IMR-90 (cell line): ENCODE data around the gene PRDM15.

Source experiments
- BHLHE40 ChIP-seq: fragments of 150-350 bp; IDR thresholded peaks from 2 replicates; pipeline ENCODE4 v1.6.1; 2016; ENCODE audit warnings: mild to moderate bottlenecking, low read depth, low read length
- CEBPB ChIP-seq: IDR thresholded peaks from 2 replicates; pipeline ENCODE4 v1.6.1; 2012; ENCODE audit warnings: low read depth, low read length, improper control_type of control experiment
- CHD1 ChIP-seq: IDR thresholded peaks from 2 replicates; pipeline ENCODE4 v1.6.1; 2012; ENCODE audit warnings: low read depth, low read length, improper control_type of control experiment
- FOS ChIP-seq: fragments of 150-350 bp; IDR thresholded peaks from 2 replicates; pipeline ENCODE4 v1.6.1; 2016; ENCODE audit warnings: low read depth, low read length
- MAZ ChIP-seq: IDR thresholded peaks from 2 replicates; pipeline ENCODE4 v1.6.1; 2012; ENCODE audit warnings: low read depth, mild to moderate bottlenecking, low read length, improper control_type of control experiment, moderate library complexity, borderline replicate concordance
- MXI1 ChIP-seq: IDR thresholded peaks from 2 replicates; pipeline ENCODE4 v1.6.1; 2012; ENCODE audit warnings: low read depth, mild to moderate bottlenecking, low read length, moderate library complexity, borderline replicate concordance
- POLR2A ChIP-seq: IDR thresholded peaks from 2 replicates; pipeline ENCODE4 v1.6.1; 2012; ENCODE audit warnings: mild to moderate bottlenecking, low read depth, low read length
- RAD21 ChIP-seq: IDR thresholded peaks from 2 replicates; pipeline ENCODE4 v1.6.1; 2012; ENCODE audit warnings: low read length, improper control_type of control experiment
- RCOR1 ChIP-seq: IDR thresholded peaks from 2 replicates; pipeline ENCODE4 v1.6.1; 2012; ENCODE audit warnings: mild to moderate bottlenecking, low read length, improper control_type of control experiment; ENCODE audit not compliant: insufficient replicate concordance
- RFX5 ChIP-seq: IDR thresholded peaks from 2 replicates; pipeline ENCODE4 v1.8.0; 2012; ENCODE audit warnings: low read depth, mild to moderate bottlenecking, low read length, moderate library complexity
- SMC3 ChIP-seq: fragments of 150-350 bp; IDR thresholded peaks from 2 replicates; pipeline ENCODE4 v1.6.1; 2016; ENCODE audit warnings: low read depth, mild to moderate bottlenecking, antibody characterized with exemption, low read length, moderate library complexity
- TF ChIP-seq, protein P1 (sequence below): fragments of 150-350 bp; IDR thresholded peaks from 2 replicates; pipeline ENCODE4 v1.6.1; 2017; ENCODE audit warnings: mild to moderate bottlenecking, antibody characterized with exemption, low read length, low read depth
- TF ChIP-seq, protein P2 (sequence below): conservative IDR thresholded peaks from 2 replicates; pipeline ENCODE4 v1.5.1; 2012; ENCODE audit warnings: mild to moderate bottlenecking, low read depth, low read length, improper control_type of control experiment
- TF ChIP-seq, protein P3 (sequence below): fragments of 150-350 bp; IDR thresholded peaks from 2 replicates; pipeline ENCODE4 v1.6.1; 2016; ENCODE audit warnings: low read depth, mild to moderate bottlenecking, low read length, moderate library complexity, borderline replicate concordance

DNA sequence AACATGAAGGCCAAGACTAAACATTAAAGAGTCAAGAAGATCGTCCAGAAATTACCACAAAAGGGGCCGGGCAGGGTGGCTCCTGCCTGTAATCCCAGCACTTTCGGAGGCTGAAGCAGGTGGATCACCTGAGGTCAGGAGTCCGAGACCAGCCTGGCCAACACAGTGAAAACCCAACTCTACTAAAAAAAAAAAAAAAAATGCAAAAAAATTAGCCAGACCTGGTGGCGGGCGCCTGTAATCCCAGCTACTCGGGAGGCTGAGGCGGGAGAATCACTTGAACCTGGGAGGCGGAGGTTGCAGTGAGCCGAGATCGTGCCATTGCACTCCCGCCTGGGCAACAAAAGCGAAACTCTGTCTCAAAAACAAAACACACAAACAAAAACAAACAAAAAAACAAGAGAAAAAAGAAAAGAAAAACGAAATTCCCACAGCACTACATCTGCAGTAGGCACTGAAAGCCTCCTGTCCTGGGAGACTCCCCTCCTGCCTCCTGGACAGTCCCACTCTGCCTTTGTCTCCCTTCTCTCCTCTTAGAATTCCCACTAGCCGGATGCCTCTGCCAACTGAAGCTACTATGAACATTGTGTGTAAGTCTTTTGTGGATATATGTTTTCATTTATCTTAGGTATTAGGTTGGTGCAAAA is 94.6 kb downstream of the PRDM15 start:
- TF ChIP-seq POLR2A (no peak), RCOR1 (no peak), RAD21 (no peak), CHD1 (no peak), MXI1 (no peak), MAZ (no peak), SMC3 (no peak), CEBPB (no peak), BHLHE40 (no peak), RFX5 (no peak), FOS (no peak)
- TF ChIP-seq, protein P1, sequence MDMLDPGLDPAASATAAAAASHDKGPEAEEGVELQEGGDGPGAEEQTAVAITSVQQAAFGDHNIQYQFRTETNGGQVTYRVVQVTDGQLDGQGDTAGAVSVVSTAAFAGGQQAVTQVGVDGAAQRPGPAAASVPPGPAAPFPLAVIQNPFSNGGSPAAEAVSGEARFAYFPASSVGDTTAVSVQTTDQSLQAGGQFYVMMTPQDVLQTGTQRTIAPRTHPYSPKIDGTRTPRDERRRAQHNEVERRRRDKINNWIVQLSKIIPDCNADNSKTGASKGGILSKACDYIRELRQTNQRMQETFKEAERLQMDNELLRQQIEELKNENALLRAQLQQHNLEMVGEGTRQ: no peak
- TF ChIP-seq, protein P2, sequence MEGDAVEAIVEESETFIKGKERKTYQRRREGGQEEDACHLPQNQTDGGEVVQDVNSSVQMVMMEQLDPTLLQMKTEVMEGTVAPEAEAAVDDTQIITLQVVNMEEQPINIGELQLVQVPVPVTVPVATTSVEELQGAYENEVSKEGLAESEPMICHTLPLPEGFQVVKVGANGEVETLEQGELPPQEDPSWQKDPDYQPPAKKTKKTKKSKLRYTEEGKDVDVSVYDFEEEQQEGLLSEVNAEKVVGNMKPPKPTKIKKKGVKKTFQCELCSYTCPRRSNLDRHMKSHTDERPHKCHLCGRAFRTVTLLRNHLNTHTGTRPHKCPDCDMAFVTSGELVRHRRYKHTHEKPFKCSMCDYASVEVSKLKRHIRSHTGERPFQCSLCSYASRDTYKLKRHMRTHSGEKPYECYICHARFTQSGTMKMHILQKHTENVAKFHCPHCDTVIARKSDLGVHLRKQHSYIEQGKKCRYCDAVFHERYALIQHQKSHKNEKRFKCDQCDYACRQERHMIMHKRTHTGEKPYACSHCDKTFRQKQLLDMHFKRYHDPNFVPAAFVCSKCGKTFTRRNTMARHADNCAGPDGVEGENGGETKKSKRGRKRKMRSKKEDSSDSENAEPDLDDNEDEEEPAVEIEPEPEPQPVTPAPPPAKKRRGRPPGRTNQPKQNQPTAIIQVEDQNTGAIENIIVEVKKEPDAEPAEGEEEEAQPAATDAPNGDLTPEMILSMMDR: no peak
- TF ChIP-seq, protein P3, sequence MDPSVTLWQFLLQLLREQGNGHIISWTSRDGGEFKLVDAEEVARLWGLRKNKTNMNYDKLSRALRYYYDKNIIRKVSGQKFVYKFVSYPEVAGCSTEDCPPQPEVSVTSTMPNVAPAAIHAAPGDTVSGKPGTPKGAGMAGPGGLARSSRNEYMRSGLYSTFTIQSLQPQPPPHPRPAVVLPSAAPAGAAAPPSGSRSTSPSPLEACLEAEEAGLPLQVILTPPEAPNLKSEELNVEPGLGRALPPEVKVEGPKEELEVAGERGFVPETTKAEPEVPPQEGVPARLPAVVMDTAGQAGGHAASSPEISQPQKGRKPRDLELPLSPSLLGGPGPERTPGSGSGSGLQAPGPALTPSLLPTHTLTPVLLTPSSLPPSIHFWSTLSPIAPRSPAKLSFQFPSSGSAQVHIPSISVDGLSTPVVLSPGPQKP: no peak
